NCI-H2081 (cell line): ENCODE measurements around the gene ATP1B3.
"Not testable (repeated sequence)": the region's sequence is repeated elsewhere in the genome, so short reads cannot be mapped to it uniquely, and the experiment has no call there.

Experiments used
- DNase-seq, 2 experiments: peaks; one replicate each; lab custom pipeline; 2025; lab: John Stamatoyannopoulos, UW

Gene ATP1B3

DNA sequence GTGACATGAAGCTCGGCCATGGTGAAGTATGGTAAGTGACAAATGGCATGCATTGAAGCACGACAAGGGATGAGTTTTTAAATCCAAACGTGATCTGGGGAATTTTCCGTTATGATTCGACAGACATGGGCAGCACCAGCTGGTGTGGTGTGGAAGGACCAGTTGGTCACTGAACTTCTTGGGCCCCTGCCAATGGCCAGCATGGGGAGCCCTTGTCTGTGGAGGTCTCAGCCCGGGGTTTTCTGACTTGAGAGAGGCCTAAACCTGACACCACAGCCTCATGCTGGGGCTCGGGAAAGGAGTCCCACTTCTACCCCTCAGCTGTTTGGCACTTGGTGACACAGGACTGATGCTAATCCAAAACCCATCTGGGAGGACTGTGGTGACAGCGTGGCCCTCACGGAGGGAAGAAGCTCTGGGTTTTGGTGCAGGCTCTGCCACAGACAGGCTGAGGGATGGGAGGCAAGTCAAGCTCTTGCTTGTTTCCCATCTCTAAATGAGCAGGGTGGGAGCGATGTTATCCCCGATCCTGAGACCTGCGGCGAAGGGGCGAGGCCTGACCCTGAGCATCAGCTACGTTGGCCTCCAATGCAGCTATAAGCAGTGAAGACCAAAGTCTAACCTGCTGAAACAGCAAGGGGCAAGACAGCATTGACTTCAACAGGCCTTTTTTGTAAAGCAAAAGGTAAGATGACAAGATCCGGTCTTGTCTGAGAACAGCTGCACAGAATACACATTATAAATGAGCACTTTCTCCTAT lies 69.5 kb downstream of the ATP1B3 start:
- no peak for DNase-seq

DNA sequence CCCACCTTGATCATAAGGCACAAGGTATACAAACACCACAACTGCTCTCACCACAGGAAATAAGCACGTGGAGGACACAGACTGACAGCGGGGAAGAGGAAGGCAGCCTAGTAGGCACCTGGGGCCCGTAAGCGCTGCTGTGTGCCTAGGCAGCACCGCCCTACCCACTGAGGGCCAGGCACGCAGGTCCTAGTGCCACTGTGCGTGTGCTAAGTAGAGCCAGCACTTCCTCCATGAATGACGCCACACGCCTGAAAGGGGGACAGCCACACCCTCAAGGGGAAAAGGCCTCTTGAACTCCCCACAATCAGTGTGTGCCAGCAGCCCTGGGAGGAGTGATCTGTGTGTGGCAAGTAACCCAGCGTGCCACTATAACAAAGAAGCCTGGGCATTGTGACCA lies 73.0 kb downstream of the ATP1B3 start:
- no peak for DNase-seq

DNA sequence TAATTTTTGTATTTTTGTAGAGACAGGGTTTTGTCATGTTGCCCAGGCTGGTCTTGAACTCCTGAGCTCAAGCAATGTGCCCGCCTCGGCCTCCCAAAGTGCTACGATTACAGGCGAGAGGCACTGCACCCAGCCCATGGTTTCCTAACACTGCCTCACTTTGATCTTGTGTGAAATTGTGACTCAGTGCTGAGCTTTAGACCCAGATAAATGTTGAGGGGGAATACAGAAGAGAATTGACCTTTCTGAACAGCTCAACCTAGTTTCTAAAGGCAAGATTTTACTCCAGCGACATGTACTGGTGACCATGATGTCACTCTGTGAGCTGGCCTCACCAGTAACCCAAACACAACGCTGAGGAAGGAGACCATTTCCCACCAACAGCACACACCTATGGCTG lies 73.5 kb downstream of the ATP1B3 start:
- no peak for DNase-seq

DNA sequence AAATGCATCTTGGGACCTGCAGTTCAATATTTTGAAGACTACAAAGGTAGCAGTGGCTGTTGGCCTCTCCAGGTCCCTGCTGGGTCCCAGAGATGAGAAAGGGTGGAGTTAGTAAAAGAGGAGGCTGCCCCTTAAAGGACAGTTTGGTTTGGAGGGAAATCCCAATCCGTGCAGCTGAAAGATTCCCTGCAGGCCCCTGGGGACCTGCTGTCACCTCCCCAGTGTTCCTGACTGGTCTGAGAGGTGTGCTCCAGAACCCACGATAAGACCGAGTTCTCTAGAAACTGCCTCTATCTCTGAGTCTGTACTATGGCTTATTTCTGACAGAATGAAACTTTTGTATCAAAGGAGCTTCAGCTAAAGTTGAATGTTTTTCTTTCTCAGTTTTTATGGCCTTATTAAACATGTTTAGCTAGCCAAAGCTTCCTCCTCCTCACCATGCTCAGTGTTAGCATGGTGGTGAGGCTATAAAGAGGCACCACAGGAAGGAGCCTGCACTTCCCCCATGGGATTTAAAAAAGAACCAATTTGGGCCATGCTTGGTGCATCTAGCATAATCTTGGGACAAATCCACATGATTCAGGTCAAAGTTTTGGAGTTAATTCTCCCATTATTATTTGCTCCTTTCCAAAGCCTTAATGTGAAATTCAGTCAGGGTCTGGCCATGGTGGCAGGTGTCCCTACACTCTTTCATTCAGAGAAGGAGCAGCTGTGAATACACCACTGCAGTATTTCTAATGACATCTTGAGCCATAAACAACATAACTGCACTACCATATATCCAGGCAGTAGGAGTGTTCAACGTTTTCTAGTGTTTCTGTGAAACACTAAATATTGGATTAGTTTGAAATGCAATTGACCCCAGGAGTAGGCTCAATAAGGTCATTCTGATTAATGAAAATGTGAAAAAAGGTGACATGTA lies 74.4 kb downstream of the ATP1B3 start:
- no peak for DNase-seq

DNA sequence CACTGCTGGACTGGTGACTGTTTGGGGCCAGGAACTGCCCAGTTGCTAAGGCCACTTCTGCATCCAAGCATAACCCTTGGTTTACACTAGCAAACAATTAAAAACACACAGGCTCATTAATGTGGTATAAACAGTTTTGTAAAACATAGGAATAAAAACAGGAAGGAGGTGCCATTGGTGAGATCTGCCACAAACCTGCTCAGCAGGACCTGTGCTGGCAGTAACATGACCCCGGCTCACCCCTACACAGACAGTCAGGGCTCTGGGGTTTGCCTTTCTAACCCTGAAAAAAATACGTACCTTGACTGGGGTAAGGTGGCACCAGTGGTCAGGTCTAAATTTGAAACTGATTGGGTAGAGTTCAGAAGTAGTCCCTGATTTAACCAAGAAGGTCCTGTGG lies 76.2 kb downstream of the ATP1B3 start:
- no peak for DNase-seq

DNA sequence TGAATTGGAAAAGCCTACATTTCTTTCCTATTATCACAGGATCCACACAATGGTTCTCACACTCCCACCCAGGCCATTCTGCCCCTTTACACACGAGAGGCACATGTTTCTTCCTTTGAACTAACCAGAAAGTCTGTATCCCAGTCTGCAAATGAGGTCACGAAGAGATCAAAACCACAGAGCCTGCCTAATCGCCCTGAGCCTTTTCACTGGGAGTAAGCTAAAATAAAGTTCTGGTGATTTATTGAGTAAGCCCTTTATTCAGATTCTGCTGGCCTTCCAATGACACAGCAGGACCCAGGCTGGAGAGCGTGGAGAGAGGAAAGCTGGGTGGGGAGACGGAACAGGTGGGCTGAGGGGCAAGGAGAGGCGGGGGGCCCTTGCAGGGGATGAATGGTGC lies 78.7 kb downstream of the ATP1B3 start:
- no peak for DNase-seq

DNA sequence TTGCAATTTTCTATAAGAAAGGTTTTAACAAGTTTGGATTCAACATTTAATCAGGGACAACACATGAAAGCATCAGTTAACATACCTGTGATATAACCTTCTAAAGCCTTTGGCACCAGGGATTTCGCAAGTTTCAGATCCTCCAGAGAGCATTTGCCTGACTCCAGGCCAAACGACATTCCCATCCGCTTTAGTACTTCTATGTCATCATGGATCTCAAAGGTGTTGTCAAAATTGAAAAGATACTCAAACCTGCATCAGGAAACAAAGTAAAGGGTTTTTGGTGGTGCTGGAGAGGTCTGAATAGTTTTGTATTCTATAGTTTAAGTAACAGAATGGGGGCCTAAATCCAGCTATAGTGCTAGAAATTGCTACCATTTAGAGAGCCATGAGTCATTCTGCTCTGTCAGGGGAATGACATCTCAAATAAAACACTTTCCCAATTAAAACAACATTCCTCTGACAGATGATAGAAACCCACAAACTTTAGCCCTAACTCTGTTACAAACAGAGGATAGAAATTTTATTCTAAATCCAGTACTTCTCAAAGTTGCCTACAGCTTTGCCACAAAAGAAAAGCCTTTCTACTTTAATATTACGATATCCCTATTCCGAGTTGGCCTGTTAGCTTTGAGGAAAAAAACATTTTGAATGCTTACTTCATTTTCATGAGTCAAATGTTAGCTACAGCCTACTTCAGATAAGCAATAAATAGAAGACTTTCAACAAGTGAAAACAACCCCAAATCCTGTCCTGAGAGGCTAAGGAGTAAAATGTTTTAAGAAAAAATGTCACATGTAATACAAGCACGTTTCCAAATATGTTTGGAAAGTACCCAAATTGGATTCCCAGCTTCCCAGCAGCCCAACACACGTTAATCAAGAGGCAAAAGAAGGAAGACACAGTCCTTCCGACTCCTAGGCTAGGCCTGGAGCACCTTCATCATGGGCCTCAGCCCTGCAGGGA lies 83.4 kb downstream of the ATP1B3 start:
- no peak for DNase-seq

DNA sequence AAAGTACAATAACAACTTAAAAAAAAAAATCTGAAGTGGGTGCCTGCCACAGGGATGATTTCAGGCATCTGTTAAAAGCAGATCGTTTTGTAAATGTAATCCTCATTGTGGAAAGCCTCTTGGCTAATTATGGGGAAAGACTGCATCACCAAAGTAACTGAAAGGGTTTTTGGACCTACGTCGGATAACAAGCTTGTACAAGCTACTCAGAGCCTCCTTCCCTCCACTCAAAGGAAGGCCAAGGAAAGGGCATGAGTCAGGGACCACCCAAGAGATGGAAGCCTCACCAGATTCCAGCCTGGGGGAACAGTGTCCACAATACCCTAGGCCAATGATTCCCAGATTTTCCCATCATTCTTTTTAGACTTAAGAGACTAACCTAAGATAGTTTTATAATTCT lies 84.3 kb downstream of the ATP1B3 start:
- no peak for DNase-seq

DNA sequence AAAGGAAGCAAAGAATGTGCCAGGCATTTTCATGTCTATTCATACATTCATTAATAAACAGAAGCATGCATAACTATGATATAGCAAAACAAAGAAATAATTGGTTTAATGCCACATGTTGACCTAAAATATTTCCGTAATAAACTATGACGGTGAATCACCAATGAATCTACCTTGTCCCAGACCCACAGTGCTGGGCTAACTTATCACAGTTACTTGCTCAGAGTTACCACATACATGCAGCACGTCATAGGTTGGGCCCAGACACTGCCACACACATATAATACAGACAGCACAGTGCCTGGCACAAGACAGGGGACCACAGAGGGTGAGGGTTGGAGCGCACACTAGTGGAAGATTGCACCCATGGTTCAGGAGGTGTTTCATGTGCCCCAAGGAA lies 86.9 kb downstream of the ATP1B3 start:
- no peak for DNase-seq

DNA sequence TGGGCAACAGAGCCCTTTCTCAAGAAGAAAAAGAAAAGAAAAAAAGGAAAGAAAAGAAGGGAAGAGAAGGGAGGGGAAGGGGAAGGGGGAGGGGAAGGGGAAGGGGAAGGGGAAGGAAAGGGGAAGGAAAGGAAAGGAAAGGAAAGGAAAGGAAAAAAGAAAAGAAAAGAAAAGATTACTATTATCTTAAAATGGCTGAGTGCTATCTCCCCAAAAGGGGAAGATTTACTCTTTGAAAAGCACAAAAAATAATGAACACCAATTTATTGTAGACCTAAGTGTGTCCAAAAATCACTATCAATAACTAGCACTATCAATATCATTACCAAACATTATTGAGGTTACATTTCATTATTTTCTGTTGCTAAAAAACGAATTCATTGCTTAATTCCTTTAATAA lies 89.0 kb downstream of the ATP1B3 start:
- DNase-seq = no peak

DNA sequence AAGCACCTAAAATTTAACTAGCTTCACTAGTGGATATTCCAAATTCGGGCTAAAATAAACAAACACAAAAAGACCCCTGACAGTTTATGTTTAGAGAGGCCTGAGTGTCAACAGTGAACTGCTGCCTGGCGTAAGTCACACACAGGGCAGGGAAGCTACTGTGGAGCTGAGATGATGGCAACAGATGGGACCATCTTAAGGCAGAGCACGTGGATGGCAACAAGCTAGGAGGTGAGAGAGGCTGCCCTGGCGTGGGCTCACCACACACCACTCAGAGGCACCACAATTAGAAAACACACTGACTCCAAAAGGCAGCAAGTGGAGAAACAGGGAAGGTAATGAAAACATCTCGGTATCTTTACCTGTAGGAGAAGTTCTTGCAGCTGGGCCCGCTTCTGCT lies 93.3 kb downstream of the ATP1B3 start:
- no peak for DNase-seq

DNA sequence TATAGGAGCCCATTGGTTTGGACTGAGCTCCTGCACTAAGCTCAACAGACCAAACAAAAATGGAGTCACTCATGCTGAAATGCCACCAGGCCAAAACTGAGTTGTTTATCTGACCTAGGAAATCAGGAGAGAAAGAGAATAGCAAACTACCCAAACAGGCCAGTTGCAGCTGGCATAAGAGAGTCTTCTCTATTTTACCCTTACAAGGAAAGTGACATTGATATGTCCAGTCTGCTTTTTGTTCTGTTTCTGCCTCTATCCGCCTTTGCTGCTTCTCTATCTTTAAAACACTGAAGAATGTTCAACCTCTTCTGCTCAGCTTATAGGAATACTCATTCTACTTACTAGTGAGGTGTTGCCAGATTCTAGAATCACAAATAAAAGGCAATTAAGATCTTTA lies 95.1 kb downstream of the ATP1B3 start:
- no peak for DNase-seq

DNA sequence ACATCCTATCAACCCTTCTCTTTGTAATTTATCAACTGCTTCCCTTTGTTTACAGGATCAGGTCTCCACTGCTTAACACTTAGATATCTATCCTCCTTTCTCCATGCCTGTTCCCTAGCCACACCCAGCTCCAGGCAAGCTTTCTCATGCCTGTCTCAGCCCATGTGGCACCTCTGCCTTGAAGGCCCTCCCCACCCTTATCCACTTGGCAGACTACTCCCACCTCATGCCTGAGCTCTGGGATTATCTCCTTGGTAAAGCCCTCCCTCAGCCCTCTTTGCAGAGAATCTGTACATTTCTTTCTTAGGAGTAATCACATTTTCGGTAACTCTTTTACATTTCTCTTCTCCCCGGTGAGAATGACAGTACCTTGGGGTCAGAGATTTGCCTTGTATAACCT lies 96.0 kb downstream of the ATP1B3 start:
- no peak for DNase-seq

DNA sequence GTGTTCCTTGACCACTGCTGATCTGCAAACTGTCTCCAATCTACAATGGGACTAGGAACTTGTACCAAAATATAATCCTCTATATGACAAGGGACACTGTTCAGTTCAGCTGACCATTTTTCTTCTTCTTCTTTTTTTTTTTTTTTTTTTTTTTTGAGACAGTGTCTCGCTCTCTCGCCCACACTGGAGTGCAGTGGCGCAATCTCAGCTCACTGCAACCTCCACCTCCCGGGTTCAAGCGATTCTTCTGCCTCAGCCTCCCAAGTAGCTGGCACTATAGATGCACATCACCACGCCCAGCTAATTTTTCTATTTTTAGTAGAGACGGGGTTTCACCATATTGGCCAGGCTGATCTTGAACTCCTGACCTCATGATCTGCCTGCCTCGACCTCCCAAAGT lies 98.3 kb downstream of the ATP1B3 start:
- DNase-seq = not testable (repeated sequence)
